HUES6 (cell line): ENCODE measurements around the gene GFI1.

ENCODE experiments used
- H3K27ac ChIP-seq: 2 replicates; pipeline ENCODE4 v1.7.0; 2013; ENCODE audit warnings: low read depth, mild to moderate bottlenecking, low read length, inconsistent platforms
- H3K27me3 ChIP-seq: 2 replicates; pipeline ENCODE4 v1.6.1; 2013; ENCODE audit warnings: low read length; ENCODE audit not compliant: control insufficient read depth, insufficient read depth
- H3K36me3 ChIP-seq: 2 replicates; pipeline ENCODE4 v1.6.1; 2013; ENCODE audit warnings: low read length; ENCODE audit not compliant: control insufficient read depth, insufficient read depth
- H3K4me1 ChIP-seq: 2 replicates; pipeline ENCODE4 v1.6.1; 2013; ENCODE audit warnings: low read length; ENCODE audit not compliant: control insufficient read depth, insufficient read depth
- H3K4me3 ChIP-seq: 2 replicates; pipeline ENCODE4 v1.5.1; 2013; ENCODE audit warnings: low read depth, low read length
- H3K9ac ChIP-seq: one replicate; pipeline ENCODE4 v1.6.1; 2013; ENCODE audit warnings: mild to moderate bottlenecking, low read length
- H3K9me3 ChIP-seq: 2 replicates; pipeline ENCODE4 v1.6.1; 2013; ENCODE audit warnings: low read depth, low read length; ENCODE audit not compliant: control insufficient read depth, insufficient read depth

GFI1 gene

DNA sequence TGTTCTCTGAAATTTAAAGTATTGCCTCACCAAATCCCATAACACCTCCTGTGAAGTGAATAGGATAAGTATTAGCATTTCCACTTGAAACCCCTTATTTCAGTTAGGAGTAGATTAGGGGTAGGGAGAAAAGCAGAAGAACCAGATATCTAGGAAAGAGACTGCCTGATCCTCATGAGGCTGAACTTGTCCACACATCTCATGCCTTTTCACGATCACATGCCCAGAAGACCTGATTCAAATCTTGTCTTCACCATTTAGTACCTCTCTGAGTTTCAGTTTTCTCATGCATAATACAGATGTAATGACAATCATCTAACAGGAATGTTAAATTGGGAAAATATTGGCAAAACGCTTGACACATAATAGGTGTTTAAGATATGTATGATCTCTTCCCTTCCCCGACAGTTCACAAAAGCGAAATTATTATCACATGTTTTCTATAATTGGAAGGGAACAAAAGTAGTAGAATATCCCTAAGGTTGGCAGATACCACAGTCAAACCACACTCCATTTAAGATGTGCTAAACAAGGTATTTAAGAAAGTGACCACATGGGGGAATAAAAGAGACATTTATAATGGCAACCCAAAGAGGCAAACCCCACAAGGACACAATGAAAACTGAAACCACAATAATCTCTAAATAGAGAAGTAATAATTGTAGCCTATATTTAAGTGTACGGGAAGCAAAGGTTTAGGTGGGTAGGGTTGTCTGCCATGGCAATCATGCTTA, 25.2 kb downstream of the GFI1 start:
- Histone ChIP-seq H3K9me3 (no peaks in the 10 kb centered on the region), H3K27me3 (no peaks in the 10 kb centered on the region), H3K9ac (no peak overlapping the region), H3K4me1 (no peaks in the 10 kb centered on the region), H3K4me3 (no peak overlapping the region), H3K27ac (no peak overlapping the region), H3K36me3 (no peaks in the 10 kb centered on the region)

DNA sequence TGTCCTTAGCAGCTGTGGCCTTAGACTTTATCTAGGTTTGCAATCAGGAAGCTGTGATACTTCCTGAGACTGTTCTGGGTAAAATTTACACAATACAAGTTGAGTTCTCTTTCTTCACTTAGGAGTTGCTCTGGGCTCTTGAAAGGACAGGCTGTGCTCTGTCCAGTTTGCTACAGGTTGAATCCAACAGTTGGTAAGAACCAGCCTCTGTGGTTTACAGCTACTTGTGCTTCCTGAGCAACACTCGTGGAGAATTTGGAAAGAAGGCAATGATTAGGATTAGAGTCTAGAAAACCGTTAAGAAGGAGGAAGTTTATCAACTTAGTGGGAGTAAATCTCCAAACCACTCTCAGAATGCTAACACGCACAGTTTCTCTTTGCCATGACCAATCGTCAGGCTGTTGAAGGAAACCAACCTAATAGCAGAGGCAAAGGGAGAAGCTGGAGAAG, 26.8 kb downstream of the GFI1 start:
- Histone ChIP-seq H3K9me3 (no peaks in the 10 kb centered on the region), H3K4me3 (no peak overlapping the region), H3K27me3 (no peaks in the 10 kb centered on the region), H3K27ac (no peak overlapping the region), H3K9ac (no peak overlapping the region), H3K4me1 (no peaks in the 10 kb centered on the region), H3K36me3 (no peaks in the 10 kb centered on the region)

- no peaks in the 10 kb centered on the region for H3K27me3 ChIP-seq
- no peaks in the 10 kb centered on the region for H3K4me1 ChIP-seq
- H3K4me3 ChIP-seq, result no peak overlapping the region
- H3K36me3 ChIP-seq, result no peaks in the 10 kb centered on the region
- no peak overlapping the region for H3K27ac ChIP-seq
- no peak overlapping the region for H3K9ac ChIP-seq
- H3K9me3 ChIP-seq, result no peaks in the 10 kb centered on the region
Observed at GRCh38 chr1:92458146-92458545, 28.6 kb downstream of the GFI1 start.

DNA sequence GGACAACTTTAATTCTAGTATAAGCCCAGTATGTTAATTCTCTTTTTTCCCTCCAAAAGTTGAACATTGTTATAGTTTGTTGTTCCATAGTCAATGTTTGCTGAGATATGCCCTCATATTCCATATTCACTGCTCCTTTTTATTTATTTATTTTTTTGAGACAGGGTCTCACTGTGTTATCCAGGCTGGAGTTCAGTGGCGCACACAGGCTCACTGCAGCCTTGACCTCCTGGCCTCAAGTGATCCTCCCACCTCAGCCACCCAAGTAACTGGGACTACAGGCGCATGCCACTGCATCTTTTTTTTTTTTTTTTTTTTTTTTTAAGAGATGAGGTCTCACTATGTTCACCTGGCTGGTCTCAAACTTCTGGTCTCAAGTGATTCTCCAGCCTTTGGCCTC, 38.7 kb downstream of the GFI1 start:
- Histone ChIP-seq H3K27me3 (no peaks in the 10 kb centered on the region), H3K4me3 (no peak overlapping the region), H3K9ac (no peak overlapping the region), H3K27ac (no peak overlapping the region), H3K4me1 (peaks cover 5% of the 10 kb centered on the region; the same call in 1 of the 2 replicates), H3K36me3 (no peaks in the 10 kb centered on the region), H3K9me3 (no peaks in the 10 kb centered on the region)

DNA sequence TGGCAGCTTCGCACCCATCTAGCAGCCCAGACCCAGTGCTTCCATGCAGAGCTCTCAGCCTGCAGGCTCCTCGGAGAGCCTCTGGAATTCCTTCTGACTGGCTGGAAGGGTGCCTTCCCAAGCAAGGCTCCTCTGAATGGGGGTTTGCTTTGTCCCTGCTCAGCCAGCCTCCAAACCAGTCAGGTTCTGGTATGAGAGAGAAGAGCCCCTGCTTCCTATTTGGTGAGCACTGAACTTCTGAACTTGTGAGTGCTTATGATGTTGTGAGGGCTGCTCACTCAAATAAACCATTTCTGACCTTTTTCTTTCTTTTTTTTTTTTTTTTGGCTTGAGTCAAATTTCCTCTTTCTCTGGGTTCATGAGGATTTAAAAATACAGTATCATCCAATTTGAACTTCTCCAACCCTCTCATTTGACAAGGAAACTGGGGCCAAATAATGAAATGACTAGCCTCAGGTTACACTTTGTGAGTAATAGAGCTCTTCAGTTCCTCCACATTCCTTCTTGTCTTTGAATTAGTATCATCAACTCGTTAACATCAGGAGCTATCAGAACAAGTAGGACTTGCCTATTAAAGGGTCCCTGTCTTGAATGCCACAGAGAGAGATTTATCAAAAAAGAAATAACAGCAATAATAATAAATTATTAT, 39.6 kb downstream of the GFI1 start:
- no peaks in the 10 kb centered on the region for H3K27me3 ChIP-seq
- H3K36me3 ChIP-seq, result no peaks in the 10 kb centered on the region
- H3K9me3 ChIP-seq, result no peaks in the 10 kb centered on the region
- H3K4me1 ChIP-seq, result peaks cover 10% of the 10 kb centered on the region
- H3K9ac ChIP-seq, result no peak overlapping the region
- H3K4me3 ChIP-seq, result no peak overlapping the region
- no peak overlapping the region for H3K27ac ChIP-seq

DNA sequence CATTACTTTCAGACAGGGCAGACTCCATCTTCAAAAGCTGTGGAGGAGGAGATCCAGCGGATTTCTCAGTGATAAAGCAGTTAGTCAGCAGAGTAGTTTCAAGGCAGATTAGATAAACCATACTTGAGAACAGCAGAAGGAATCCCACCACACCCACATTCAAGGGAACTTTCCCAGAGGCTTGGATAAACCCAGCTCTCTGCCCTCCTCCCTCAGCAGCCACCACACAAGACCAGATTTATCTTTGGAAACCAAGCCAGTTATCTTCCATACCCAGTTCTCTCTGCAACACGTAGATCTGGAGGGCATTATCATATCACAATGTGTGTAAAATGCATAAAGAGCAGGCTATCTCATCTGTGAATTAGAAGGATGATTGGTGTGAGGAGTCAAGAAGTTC, 40.2 kb downstream of the GFI1 start:
- no peaks in the 10 kb centered on the region for H3K36me3 ChIP-seq
- H3K4me1 ChIP-seq, result peaks cover 12% of the 10 kb centered on the region
- no peak overlapping the region for H3K27ac ChIP-seq

GRCh38 chr1:92445865-92446264, 40.9 kb downstream of the GFI1 start:
- Histone ChIP-seq H3K36me3 (no peaks in the 10 kb centered on the region), H3K4me3 (no peak overlapping the region), H3K9ac (no peak overlapping the region), H3K27ac (no peak overlapping the region), H3K9me3 (no peaks in the 10 kb centered on the region), H3K4me1 (peaks cover 14% of the 10 kb centered on the region), H3K27me3 (no peaks in the 10 kb centered on the region)

More for the DNA sequence above, 40.2 kb downstream of the GFI1 start:
- Histone ChIP-seq H3K9me3 (no peaks in the 10 kb centered on the region), H3K9ac (no peak overlapping the region), H3K27me3 (no peaks in the 10 kb centered on the region), H3K4me3 (no peak overlapping the region)

- Histone ChIP-seq H3K27ac (no peak overlapping the region), H3K4me1 (peaks cover 14% of the 10 kb centered on the region)
Observed at GRCh38 chr1:92444351-92444750, 42.4 kb downstream of the GFI1 start.

DNA sequence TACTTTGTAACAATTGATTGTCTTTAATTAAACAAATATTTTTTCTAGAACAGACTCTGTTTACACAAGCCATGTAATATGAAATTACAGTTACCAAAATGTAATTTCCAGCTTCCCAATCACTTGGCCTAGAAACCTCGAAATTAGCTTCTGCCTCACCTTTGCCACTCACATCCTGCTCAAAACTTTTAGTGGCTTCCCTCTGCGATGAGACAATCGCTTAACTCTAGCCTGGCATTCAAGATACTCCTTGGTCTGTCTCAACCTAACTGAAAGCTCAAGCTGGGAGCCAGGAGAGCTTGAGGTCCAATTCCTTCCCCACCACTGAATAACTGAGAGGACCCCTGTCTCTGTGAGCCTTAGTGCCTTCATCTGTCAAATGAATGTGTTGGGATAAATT, 42.8 kb downstream of the GFI1 start:
- H3K4me1 ChIP-seq, result peaks cover 14% of the 10 kb centered on the region
- no peaks in the 10 kb centered on the region for H3K27me3 ChIP-seq
- H3K4me3 ChIP-seq, result no peak overlapping the region
- H3K9me3 ChIP-seq, result no peaks in the 10 kb centered on the region
- no peak overlapping the region for H3K27ac ChIP-seq
- no peak overlapping the region for H3K9ac ChIP-seq
- no peaks in the 10 kb centered on the region for H3K36me3 ChIP-seq

More at GRCh38 chr1:92444351-92444750, 42.4 kb downstream of the GFI1 start:
- H3K4me3 ChIP-seq, result no peak overlapping the region
- H3K36me3 ChIP-seq, result no peaks in the 10 kb centered on the region
- H3K9me3 ChIP-seq, result no peaks in the 10 kb centered on the region
- H3K9ac ChIP-seq, result no peak overlapping the region
- no peaks in the 10 kb centered on the region for H3K27me3 ChIP-seq

GRCh38 chr1:92442351-92442750, 44.4 kb downstream of the GFI1 start:
- Histone ChIP-seq H3K27me3 (no peaks in the 10 kb centered on the region), H3K4me1 (peaks cover 14% of the 10 kb centered on the region), H3K9ac (no peak overlapping the region), H3K9me3 (no peaks in the 10 kb centered on the region), H3K27ac (no peak overlapping the region), H3K36me3 (no peaks in the 10 kb centered on the region), H3K4me3 (no peak overlapping the region)

GRCh38 chr1:92441697-92442342, 44.9 kb downstream of the GFI1 start:
- Histone ChIP-seq H3K27ac (0 out of 2 replicates have a peak overlapping the region, but pooled peaks have one; percentile 52), H3K4me3 (peak overlapping the region; percentile 48), H3K9me3 (peaks cover under 1% of the 10 kb centered on the region; the same call in 1 of the 2 replicates), H3K4me1 (peaks cover 14% of the 10 kb centered on the region), H3K27me3 (no peaks in the 10 kb centered on the region), H3K36me3 (no peaks in the 10 kb centered on the region), H3K9ac (peak overlapping the region; percentile 26)
